Brain microvascular endothelial cell (primary cell): ENCODE results near the gene PPP1R26.

Experiments
- DNase-seq: peaks from one replicate; pipeline ENCODE4 v3.0.0-alpha.2; 2020
- H3K27ac ChIP-seq: fragments of 250-450 bp; sonication (Bioruptor Pico); 2 replicates; pipeline ENCODE4 v1.5.1; 2020; ENCODE audit warnings: mild to moderate bottlenecking, moderate library complexity
- H3K27me3 ChIP-seq: fragments of 250-450 bp; sonication (Bioruptor Pico); replicated peaks from 2 replicates; pipeline ENCODE4 v1.5.1; 2020; ENCODE audit warnings: mild to moderate bottlenecking
- H3K36me3 ChIP-seq: fragments of 250-450 bp; sonication (Bioruptor Pico); replicated peaks from 2 replicates; pipeline ENCODE4 v1.5.1; 2020; ENCODE audit warnings: mild to moderate bottlenecking
- H3K4me3 ChIP-seq: 2 replicates; pipeline ENCODE4 v1.5.1; 2011; ENCODE audit warnings: low read depth, mild to moderate bottlenecking, control low read depth, low read length, moderate library complexity
- CTCF ChIP-seq: IDR thresholded peaks from 2 replicates; pipeline ENCODE4 v1.5.1; 2011; ENCODE audit warnings: low read depth, mild to moderate bottlenecking, moderate library complexity, low read length, control low read depth, inconsistent platforms; ENCODE audit errors: missing control alignments
- in situ Hi-C: cut with HindIII; loops from 2 replicates; pipeline ENCODE4 v1.10.0; 2017; ENCODE audit warnings: low sequenced_read_pairs, low pct_ligation_motif_present

PPP1R26 gene

GRCh38 chr9:135480940-135481310 is 1.3 kb downstream of the PPP1R26 start:
- no peak for DNase-seq
- in situ Hi-C loops = no loop called here
- no peaks in the 10 kb centered on the region for H3K36me3 ChIP-seq
- H3K4me3 ChIP-seq = peak overlapping the region; percentile 69
- TF ChIP-seq CTCF = no peak
- H3K27me3 ChIP-seq = no peaks in the 10 kb centered on the region
- no peak overlapping the region for H3K27ac ChIP-seq

- Histone ChIP-seq H3K27me3 (no peaks in the 10 kb centered on the region), H3K4me3 (no peak overlapping the region), H3K36me3 (no peaks in the 10 kb centered on the region), H3K27ac (no peak overlapping the region)
- DNase-seq = no peak
- no peak for TF ChIP-seq CTCF
- in situ Hi-C loops = no loop called here
Measured at GRCh38 chr9:135482015-135482754, 2.6 kb downstream of the PPP1R26 start.

- no peak for TF ChIP-seq CTCF
- Histone ChIP-seq H3K4me3 (no peak overlapping the region), H3K36me3 (no peaks in the 10 kb centered on the region), H3K27me3 (no peaks in the 10 kb centered on the region), H3K27ac (no peak overlapping the region)
- in situ Hi-C loops = no loop called here
- no peak for DNase-seq
Measured at GRCh38 chr9:135484460-135485277, 5.1 kb downstream of the PPP1R26 start.

- H3K36me3 ChIP-seq = no peaks in the 10 kb centered on the region
- TF ChIP-seq CTCF = no peak
Measured at GRCh38 chr9:135485385-135485784, 5.8 kb downstream of the PPP1R26 start.

GRCh38 chr9:135485832-135486231 is 6.2 kb downstream of the PPP1R26 start:
- H3K36me3 ChIP-seq = no peaks in the 10 kb centered on the region
- in situ Hi-C loops = no loop called here
- DNase-seq = no peak

More at GRCh38 chr9:135485385-135485784, 5.8 kb downstream of the PPP1R26 start:
- DNase-seq = no peak
- Histone ChIP-seq H3K27ac (no peak overlapping the region), H3K4me3 (no peak overlapping the region), H3K27me3 (no peaks in the 10 kb centered on the region)
- in situ Hi-C loops = no loop called here

More at GRCh38 chr9:135485832-135486231, 6.2 kb downstream of the PPP1R26 start:
- no peak for TF ChIP-seq CTCF
- Histone ChIP-seq H3K27ac (no peak overlapping the region), H3K4me3 (no peak overlapping the region), H3K27me3 (no peaks in the 10 kb centered on the region)
